KOPT-K1 (cell line): Measurements from ENCODE around the gene NAA16.
"Not testable (repeated sequence)": the region's sequence is repeated elsewhere in the genome, so short reads cannot be mapped to it uniquely, and the experiment has no call there.

ENCODE experiments used
- H3K27ac ChIP-seq: fragments of 200-600 bp; sonication (generic); 2 replicates; pipeline ENCODE4 v1.5.1; 2016; ENCODE audit warnings: antibody characterized with exemption, mild to moderate bottlenecking, low read depth, low read length; ENCODE audit not compliant: poor library complexity, severe bottlenecking
- H3K36me3 ChIP-seq: fragments of 200-600 bp; sonication (generic); 2 replicates; pipeline ENCODE4 v1.5.1; 2017; ENCODE audit warnings: antibody characterized with exemption, mild to moderate bottlenecking, low read length, moderate library complexity; ENCODE audit not compliant: insufficient read depth
- H3K9me3 ChIP-seq: fragments of 200-600 bp; sonication (generic); 2 replicates; pipeline ENCODE4 v1.5.1; 2017; ENCODE audit warnings: antibody characterized with exemption, low read length, mild to moderate bottlenecking; ENCODE audit not compliant: insufficient read depth, poor library complexity, severe bottlenecking

Gene NAA16

GRCh38 chr13:41402691-41403511 is 91.8 kb downstream of the NAA16 start:
- no peaks in the 10 kb centered on the region for H3K36me3 ChIP-seq
- H3K27ac ChIP-seq, result no peak overlapping the region
- no peaks in the 10 kb centered on the region for H3K9me3 ChIP-seq

- no peaks in the 10 kb centered on the region for H3K36me3 ChIP-seq
- H3K27ac ChIP-seq, result no peak overlapping the region
- H3K9me3 ChIP-seq, result no peaks in the 10 kb centered on the region
Observed at GRCh38 chr13:41403983-41404382, 92.9 kb downstream of the NAA16 start.

- no peak overlapping the region for H3K27ac ChIP-seq
- H3K36me3 ChIP-seq, result no peaks in the 10 kb centered on the region
- H3K9me3 ChIP-seq, result no peaks in the 10 kb centered on the region
Observed at GRCh38 chr13:41405367-41405766, 94.3 kb downstream of the NAA16 start.

GRCh38 chr13:41407380-41407779 is 96.3 kb downstream of the NAA16 start:
- Histone ChIP-seq H3K36me3 (no peaks in the 10 kb centered on the region), H3K9me3 (no peaks in the 10 kb centered on the region), H3K27ac (no peak overlapping the region)

GRCh38 chr13:41408121-41408520 is 97.1 kb downstream of the NAA16 start:
- H3K9me3 ChIP-seq, result no peaks in the 10 kb centered on the region
- no peaks in the 10 kb centered on the region for H3K36me3 ChIP-seq
- H3K27ac ChIP-seq, result no peak overlapping the region

GRCh38 chr13:41408746-41409145 is 97.7 kb downstream of the NAA16 start:
- no peak overlapping the region for H3K27ac ChIP-seq
- H3K36me3 ChIP-seq, result no peaks in the 10 kb centered on the region
- no peaks in the 10 kb centered on the region for H3K9me3 ChIP-seq

- Histone ChIP-seq H3K36me3 (no peaks in the 10 kb centered on the region), H3K27ac (no peak overlapping the region), H3K9me3 (no peaks in the 10 kb centered on the region)
Observed at GRCh38 chr13:41409611-41410010, 98.5 kb downstream of the NAA16 start.

GRCh38 chr13:41411060-41411459 is 100.0 kb downstream of the NAA16 start:
- no peaks in the 10 kb centered on the region for H3K9me3 ChIP-seq
- no peak overlapping the region for H3K27ac ChIP-seq
- no peaks in the 10 kb centered on the region for H3K36me3 ChIP-seq

GRCh38 chr13:41411522-41411921 is 100.5 kb downstream of the NAA16 start:
- no peaks in the 10 kb centered on the region for H3K36me3 ChIP-seq

GRCh38 chr13:41413872-41414271 is 102.8 kb downstream of the NAA16 start:
- Histone ChIP-seq H3K36me3 (no peaks in the 10 kb centered on the region), H3K27ac (no peak overlapping the region), H3K9me3 (no peaks in the 10 kb centered on the region)

More at GRCh38 chr13:41411522-41411921, 100.5 kb downstream of the NAA16 start:
- Histone ChIP-seq H3K27ac (no peak overlapping the region), H3K9me3 (no peaks in the 10 kb centered on the region)

GRCh38 chr13:41416276-41416675 is 105.2 kb downstream of the NAA16 start:
- Histone ChIP-seq H3K9me3 (no peaks in the 10 kb centered on the region), H3K36me3 (no peaks in the 10 kb centered on the region), H3K27ac (no peak overlapping the region)

GRCh38 chr13:41418027-41418426 is 107.0 kb downstream of the NAA16 start:
- Histone ChIP-seq H3K9me3 (no peaks in the 10 kb centered on the region), H3K36me3 (no peaks in the 10 kb centered on the region), H3K27ac (no peak overlapping the region)

GRCh38 chr13:41418731-41419130 is 107.7 kb downstream of the NAA16 start:
- H3K27ac ChIP-seq, result no peak overlapping the region
- H3K36me3 ChIP-seq, result no peaks in the 10 kb centered on the region
- H3K9me3 ChIP-seq, result no peaks in the 10 kb centered on the region

- no peaks in the 10 kb centered on the region for H3K9me3 ChIP-seq
- no peaks in the 10 kb centered on the region for H3K36me3 ChIP-seq
Observed at GRCh38 chr13:41419206-41419605, 108.1 kb downstream of the NAA16 start.

GRCh38 chr13:41420146-41420545 is 109.1 kb downstream of the NAA16 start:
- Histone ChIP-seq H3K27ac (no peak overlapping the region), H3K9me3 (no peaks in the 10 kb centered on the region), H3K36me3 (no peaks in the 10 kb centered on the region)

More at GRCh38 chr13:41419206-41419605, 108.1 kb downstream of the NAA16 start:
- H3K27ac ChIP-seq, result no peak overlapping the region

GRCh38 chr13:41421330-41421729 is 110.3 kb downstream of the NAA16 start:
- H3K36me3 ChIP-seq, H3K27ac ChIP-seq, H3K9me3 ChIP-seq: not testable (repeated sequence)
